Activated T-cell treated with anti-CD3 and anti-CD28 coated beads, Interleukin-2, amount 50 U/mL, for 24 hours (primary cell): ENCODE results near the gene PTOV1.

Experiments used
- DNase-seq: peaks from one replicate; pipeline ENCODE4 v3.0.0-alpha.2; 2020
- H3K27ac Mint-ChIP-seq: 2 replicates; pipeline ENCODE4 v1.8.0; 2020; ENCODE audit warnings: mild to moderate bottlenecking, mixed read lengths
- H3K27me3 Mint-ChIP-seq: 2 replicates; pipeline ENCODE4 v1.8.0; 2020; ENCODE audit warnings: mixed read lengths
- H3K36me3 Mint-ChIP-seq: 2 replicates; pipeline ENCODE4 v1.8.0; 2020; ENCODE audit warnings: low read depth, mixed read lengths
- H3K4me1 Mint-ChIP-seq: 2 replicates; pipeline ENCODE4 v1.8.0; 2020; ENCODE audit warnings: low read depth, mixed read lengths
- H3K4me3 Mint-ChIP-seq: 2 replicates; pipeline ENCODE4 v1.8.0; 2020; ENCODE audit warnings: mild to moderate bottlenecking, moderate library complexity, mixed read lengths
- H3K9me3 Mint-ChIP-seq: 2 replicates; pipeline ENCODE4 v1.8.0; 2020; ENCODE audit warnings: mixed read lengths

Gene PTOV1

DNA sequence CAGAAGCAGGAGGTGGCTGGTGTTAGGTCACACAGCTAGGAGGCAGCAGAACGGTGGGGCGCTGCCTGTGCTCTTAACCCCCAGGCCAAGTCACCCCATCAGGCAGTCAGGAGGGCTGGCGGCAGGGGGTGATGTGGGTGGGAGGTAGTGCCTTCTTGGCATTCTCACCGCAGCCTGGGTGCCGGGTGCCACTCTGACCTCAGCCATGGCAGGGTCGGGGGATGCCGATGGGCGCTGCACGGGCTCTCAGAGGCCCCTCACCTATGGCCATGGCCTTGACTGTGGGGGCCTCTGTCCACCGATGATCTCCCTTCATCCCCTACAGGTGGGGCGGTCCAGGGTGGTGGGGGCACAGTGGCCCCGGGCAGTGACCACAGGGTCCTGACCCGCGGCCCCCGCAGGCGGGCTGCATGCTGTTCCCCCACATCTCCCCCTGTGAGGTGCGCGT lies 5.6 kb downstream of the PTOV1 start:
- Mint-ChIP-seq H3K27me3 (no peaks in the 10 kb centered on the region), H3K27ac (peak overlapping the region; percentile 88), H3K9me3 (no peaks in the 10 kb centered on the region), H3K4me1 (peaks cover 21% of the 10 kb centered on the region), H3K36me3 (peaks cover 72% of the 10 kb centered on the region), H3K4me3 (no peak overlapping the region)
- DNase-seq, result no peak

DNA sequence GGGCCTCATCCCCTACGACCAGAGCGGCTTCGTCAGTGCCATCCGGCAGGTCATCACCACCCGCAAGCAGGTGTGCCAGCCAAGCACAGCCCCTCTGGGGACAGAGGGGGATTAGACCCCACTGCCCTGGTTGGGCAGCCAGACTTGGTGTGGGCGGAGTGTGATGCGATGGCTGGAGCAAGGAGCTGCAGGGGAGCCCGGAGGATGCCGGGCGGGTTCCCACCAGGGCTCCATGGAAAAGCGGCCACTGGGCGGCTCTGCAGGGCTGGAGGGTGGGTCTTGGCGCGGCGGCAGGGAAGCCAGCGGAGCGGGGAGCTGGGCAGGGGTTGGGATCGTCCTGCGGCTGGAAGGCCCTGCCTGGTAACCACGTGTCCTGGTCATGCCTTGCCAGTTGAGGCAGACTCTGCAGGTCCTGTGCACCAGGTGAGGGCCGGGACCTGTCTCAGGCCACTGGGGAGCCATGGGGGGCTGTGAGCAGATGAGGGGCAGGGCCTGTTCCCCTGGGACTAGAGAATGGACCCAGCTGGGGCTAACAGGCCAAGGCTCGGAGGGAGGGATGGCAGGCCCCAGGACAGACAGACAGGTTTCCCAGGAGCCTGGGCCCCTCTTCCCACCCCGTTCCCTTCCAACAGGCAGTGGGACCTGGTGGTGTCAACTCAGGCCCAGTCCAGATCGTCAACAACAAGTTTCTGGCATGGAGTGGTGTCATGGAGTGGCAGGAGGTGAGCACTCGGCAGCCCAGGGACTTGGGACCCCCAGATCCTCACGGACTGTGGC lies 6.3 kb downstream of the PTOV1 start:
- Mint-ChIP-seq H3K27me3 (no peaks in the 10 kb centered on the region), H3K27ac (peak overlapping the region; percentile 38), H3K4me1 (peaks cover 16% of the 10 kb centered on the region), H3K9me3 (no peaks in the 10 kb centered on the region), H3K36me3 (peaks cover 75% of the 10 kb centered on the region), H3K4me3 (no peak overlapping the region)
- DNase-seq, result no peak

DNA sequence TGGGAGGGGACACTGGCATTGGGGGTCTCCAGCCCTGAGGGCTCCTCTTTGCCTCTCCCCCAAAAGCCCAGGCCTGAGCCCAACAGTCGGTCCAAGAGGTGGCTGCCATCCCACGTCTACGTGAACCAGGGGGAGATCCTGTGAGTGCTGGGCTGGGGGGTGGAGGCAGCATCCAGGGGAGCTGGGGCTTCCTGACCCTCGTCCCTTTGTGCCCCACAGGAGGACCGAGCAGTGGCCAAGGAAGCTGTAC lies 6.8 kb downstream of the PTOV1 start:
- H3K4me1 Mint-ChIP-seq, result peaks cover 11% of the 10 kb centered on the region
- DNase-seq, result no peak
- H3K4me3 Mint-ChIP-seq, result no peak overlapping the region
- peaks cover 74% of the 10 kb centered on the region for H3K36me3 Mint-ChIP-seq
- H3K27ac Mint-ChIP-seq, result peak overlapping the region; percentile 38
- H3K27me3 Mint-ChIP-seq, result no peaks in the 10 kb centered on the region
- no peaks in the 10 kb centered on the region for H3K9me3 Mint-ChIP-seq

DNA sequence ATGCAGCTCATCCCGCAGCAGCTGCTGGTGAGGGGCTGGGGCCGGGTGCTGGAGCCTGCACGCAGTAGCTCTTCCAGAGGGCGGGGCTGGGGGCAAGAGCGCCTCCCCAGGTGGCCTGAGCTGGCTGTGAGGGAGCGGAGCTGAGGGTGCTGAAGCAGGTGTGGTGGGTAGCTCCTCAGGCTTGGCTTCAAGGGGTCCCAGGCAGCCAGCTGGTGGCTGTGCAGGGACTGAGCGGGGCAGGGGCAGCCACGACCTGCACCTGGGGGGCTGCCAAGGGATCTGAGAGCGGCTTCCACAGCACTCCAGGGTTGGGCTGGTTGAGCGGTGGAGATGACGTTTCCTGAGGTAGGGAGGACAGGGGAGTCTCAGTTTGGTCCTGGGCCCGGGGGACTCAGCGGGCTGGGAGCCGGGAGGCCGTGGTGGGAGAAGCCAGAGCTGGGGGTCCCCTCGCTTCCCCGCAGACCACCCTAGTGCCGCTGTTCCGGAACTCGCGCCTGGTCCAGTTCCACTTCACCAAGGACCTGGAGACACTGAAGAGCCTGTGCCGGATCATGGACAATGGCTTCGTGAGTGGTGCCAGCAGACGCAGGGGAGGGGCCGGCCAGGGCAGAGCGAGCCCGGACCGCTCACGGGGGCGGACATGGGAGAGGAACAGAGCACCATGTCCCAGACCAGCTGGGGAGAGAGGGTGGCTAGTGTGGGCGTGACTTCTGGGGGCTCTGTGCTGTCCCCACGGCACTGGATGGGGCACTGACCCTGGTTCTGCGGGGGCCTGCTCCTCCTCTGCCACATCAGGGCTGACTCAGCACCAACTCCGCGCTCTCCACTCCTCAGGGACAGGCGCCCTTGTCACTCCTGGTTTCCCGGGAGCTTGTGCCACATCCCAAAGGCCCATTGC lies 7.4 kb downstream of the PTOV1 start:
- Mint-ChIP-seq H3K4me3 (no peak overlapping the region), H3K36me3 (peaks cover 78% of the 10 kb centered on the region)

DNA sequence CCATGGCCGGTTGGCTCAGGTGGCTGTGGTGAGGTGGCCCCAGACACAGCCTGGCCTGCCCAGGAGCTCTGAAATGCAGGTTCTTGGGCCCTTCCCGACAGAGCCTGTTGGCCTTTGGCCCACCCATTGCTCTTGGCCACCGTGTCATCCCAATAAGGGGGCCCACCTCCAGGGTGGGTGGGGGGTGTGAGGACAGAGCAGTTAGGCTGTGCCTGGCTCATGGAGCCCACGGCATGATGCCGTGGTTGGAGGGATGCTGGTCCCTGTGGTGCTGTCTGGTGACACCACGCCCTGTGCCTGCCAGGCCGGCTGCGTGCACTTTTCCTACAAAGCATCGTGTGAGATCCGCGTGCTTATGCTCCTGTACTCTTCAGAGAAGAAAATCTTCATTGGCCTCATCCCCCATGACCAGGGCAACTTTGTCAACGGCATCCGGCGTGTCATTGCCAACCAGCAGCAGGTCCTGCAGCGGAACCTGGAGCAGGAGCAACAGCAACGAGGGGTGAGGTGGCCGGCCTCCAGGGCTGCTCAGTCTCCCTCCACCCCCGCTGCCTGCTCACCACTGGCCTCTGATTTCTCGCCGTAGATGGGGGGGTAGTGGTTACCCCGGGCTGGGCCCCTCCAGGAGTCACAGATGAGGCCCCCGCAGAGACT lies 8.8 kb downstream of the PTOV1 start:
- H3K9me3 Mint-ChIP-seq, result no peaks in the 10 kb centered on the region
- no peak overlapping the region for H3K4me3 Mint-ChIP-seq
- H3K27me3 Mint-ChIP-seq, result no peaks in the 10 kb centered on the region
- peaks cover 91% of the 10 kb centered on the region for H3K36me3 Mint-ChIP-seq
- H3K4me1 Mint-ChIP-seq, result peaks cover 15% of the 10 kb centered on the region
- H3K27ac Mint-ChIP-seq, result no peak overlapping the region
- DNase-seq, result no peak

More for the DNA sequence above, 7.4 kb downstream of the PTOV1 start:
- no peak for DNase-seq
- no peaks in the 10 kb centered on the region for H3K9me3 Mint-ChIP-seq
- peaks cover 9% of the 10 kb centered on the region for H3K4me1 Mint-ChIP-seq
- H3K27ac Mint-ChIP-seq, result peak overlapping the region; percentile 33
- no peaks in the 10 kb centered on the region for H3K27me3 Mint-ChIP-seq

DNA sequence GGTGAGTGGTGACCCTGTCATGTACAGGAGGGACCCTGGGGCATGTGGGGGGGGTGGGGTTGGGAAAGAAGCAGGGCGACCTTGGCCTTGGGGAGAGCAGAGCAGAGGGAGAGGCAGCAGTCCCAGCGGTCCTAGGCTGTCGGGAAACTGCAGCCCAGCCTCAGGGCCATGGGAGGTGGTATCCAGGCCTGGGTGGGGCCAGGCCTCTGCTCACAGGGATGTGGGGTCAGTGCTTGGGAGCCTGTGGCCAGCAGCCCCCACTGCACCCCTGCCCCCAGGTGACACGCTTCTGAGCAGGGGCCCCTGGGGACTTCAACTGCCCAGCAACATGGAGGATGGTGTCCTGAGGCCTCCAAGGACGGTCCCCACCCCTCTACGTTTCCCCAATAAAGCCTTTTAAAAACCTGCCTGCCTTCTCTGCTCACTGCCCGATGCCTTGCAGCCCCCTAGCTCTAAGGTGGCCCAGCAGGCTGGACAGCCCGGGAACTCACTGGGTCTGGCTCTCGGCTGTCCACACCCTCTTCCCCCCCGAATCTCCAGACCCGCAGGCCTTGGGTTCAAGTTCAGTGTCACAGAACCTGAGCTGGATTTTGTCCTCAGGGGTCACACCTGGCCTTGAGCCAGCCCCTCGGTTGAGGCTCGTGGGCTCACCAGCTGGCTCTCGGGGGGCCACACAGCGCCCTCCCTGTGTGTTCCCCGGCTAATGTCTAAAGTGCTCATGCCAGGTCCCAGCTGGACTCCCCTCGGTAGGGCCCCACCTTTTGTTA lies 9.6 kb downstream of the PTOV1 start:
- no peak for DNase-seq
- no peaks in the 10 kb centered on the region for H3K27me3 Mint-ChIP-seq
- H3K9me3 Mint-ChIP-seq, result no peaks in the 10 kb centered on the region
- H3K4me1 Mint-ChIP-seq, result peaks cover 21% of the 10 kb centered on the region
- peaks cover 91% of the 10 kb centered on the region for H3K36me3 Mint-ChIP-seq
- H3K4me3 Mint-ChIP-seq, result no peak overlapping the region
- H3K27ac Mint-ChIP-seq, result no peak overlapping the region

DNA sequence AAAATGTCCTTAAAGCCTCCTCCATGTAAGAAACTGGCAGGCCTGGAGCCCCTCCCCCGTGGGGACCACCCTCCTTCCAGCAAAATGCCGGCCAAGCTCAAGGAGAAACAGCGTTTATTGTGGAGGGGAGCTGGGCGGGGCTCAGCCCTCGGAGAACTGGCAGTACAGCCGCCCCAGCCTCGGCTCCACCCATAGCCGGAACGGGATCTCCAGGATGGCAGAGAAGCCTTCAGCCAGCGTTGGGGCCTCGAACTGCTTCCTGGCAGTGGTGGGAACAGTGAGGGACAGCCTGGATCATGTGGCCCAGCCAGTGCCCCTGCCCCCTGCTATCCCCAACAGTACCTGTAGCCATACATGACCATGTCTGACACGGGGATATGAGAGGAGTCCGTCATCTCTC lies 10.1 kb downstream of the PTOV1 start:
- H3K27ac Mint-ChIP-seq, result no peak overlapping the region
- no peak for DNase-seq
- H3K36me3 Mint-ChIP-seq, result peaks cover 91% of the 10 kb centered on the region
- no peaks in the 10 kb centered on the region for H3K9me3 Mint-ChIP-seq
- H3K4me1 Mint-ChIP-seq, result peaks cover 27% of the 10 kb centered on the region
- no peak overlapping the region for H3K4me3 Mint-ChIP-seq
- no peaks in the 10 kb centered on the region for H3K27me3 Mint-ChIP-seq

DNA sequence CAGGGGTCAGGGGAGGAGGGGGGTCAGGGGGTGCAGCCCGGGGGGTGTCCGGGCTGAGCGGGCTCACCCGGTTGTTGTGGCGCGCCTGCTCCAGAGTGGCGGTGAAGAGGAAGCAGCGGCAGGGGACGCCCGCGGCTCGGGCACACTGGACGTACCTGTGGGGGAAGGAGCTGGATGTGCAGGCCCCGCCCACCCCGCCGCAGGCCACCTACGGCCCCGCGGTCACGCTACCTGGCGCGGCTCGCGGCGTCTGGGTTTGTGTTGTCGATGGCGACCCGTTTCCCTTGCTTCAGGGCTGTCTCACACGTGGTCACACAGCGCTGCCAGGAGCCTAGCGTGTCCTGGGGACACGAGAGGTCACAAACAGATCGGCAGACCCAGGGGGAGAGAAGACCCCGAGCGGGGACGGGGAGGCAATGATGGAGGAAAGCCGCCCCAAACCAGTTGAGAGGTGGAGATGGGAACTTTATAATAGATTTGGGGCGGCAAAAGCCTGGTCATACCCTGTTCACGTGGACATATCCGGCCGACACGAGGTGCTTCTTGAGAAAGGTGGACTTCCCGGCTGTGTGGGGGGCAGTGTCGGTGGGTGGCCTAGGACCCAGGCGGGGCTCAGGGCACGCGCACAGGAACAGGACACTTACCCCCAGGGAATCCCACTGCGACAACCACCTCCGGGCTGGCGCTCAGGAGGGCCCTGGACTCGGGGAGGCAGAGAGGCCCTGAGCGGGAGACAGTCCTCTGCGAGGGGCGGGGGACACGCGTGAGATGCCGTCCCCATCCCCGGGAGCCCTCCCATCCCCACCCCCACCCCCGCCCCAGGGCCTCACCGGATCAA lies 10.8 kb downstream of the PTOV1 start:
- peaks cover 92% of the 10 kb centered on the region for H3K36me3 Mint-ChIP-seq
- no peak overlapping the region for H3K4me3 Mint-ChIP-seq
- no peak overlapping the region for H3K27ac Mint-ChIP-seq
- peaks cover 34% of the 10 kb centered on the region for H3K4me1 Mint-ChIP-seq
- H3K27me3 Mint-ChIP-seq, result no peaks in the 10 kb centered on the region
- DNase-seq, result no peak
- no peaks in the 10 kb centered on the region for H3K9me3 Mint-ChIP-seq

DNA sequence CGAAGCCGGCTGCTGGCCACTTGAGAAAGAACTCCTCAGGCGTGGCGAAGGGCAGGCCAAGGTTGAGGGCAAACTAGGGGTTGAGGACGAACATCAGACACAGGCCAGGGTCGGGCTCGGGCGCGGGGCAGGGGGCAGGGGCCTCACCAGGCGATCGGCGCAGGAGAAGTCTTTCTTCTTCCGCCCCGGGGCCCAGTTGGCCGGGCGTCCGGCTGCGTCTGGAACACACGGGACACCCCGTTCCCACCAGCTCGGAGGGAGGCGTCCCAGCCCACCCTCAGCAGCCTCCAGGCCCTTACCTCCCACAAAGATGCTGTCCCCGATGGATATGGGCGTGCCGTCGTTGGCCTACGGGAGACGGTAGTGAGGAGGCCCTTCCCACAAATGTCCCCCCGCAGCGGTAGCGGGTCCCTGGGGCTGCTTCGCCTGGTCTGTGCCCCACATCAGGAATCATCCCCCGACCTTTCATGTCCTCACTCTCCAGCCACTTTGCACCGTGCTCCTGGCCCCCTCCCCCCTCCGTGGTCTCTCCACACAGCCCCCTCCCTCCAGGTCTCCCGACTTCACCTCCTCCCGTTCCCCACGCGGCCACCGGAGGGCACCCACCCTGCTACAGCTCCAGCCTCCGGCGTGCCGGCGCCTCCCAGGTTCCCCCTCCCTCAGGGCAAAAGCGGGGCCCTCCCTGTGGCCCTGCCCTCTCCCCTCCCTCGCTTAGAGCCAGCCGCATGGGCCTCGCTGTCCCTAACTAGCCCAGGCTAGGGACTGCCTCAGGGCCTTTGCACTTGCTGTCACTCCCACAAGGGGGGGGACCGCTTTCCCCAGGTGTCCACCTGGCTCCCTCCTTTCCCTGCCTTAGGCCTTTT lies 11.7 kb downstream of the PTOV1 start:
- H3K27me3 Mint-ChIP-seq, result no peaks in the 10 kb centered on the region
- DNase-seq, result no peak
- peaks cover 36% of the 10 kb centered on the region for H3K4me1 Mint-ChIP-seq
- H3K27ac Mint-ChIP-seq, result peak overlapping the region; percentile 72
- no peaks in the 10 kb centered on the region for H3K9me3 Mint-ChIP-seq
- H3K36me3 Mint-ChIP-seq, result peaks cover 89% of the 10 kb centered on the region
- H3K4me3 Mint-ChIP-seq, result no peak overlapping the region

DNA sequence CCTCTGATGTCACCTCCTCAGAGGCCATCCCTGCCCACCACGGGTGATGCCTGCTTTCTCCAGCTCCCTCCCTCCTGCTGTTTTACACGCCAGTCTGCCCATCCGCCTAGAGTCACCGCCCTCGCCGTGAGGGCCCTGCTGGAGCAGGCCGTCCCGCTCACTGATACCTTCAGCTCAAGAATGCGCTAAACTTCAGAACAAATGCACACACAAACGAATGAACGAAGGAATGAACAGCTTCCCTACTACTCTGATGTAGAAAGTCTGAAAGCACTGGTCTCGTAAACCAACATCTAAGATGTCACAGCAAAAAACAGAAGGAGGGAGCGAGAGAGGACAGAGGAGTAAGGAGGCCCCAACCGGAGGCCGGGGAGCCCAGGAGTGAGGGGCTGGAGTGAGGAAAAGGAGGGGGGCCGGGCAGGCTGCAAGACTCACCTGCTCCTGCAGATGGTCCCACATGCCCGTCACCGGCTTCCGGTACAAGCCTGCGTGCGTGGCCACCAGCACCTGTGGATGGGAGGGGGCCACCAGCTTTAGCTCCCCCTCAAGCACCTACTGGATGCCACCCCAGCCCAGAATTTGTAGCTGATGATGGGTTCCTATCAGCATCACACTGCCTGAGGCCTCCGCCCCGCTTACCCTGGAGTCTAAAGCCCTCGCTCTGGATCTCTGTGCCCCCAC lies 12.4 kb downstream of the PTOV1 start:
- DNase-seq, result no peak
- H3K4me3 Mint-ChIP-seq, result no peak overlapping the region
- H3K27ac Mint-ChIP-seq, result peak overlapping the region; percentile 72
- H3K27me3 Mint-ChIP-seq, result no peaks in the 10 kb centered on the region
- H3K4me1 Mint-ChIP-seq, result peaks cover 36% of the 10 kb centered on the region
- peaks cover 82% of the 10 kb centered on the region for H3K36me3 Mint-ChIP-seq
- no peaks in the 10 kb centered on the region for H3K9me3 Mint-ChIP-seq

DNA sequence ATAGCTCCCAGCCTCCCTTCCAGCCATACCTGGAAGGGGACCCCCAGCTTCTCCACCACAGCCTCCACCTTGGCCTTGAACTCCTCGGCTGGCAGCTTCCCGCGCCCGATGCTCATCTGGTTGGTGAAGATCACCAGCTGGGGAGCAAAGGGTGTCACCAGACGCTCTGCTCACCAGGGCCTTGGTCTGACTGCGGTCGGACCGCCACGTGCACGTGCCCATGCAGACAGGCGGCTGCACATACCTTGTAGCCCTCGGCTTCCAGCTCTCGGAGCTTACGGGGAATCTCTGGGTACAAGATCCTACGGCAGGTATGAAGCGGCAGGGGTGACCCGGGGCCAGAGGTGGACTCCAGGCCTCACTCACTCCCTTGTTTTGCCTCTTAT lies 13.0 kb downstream of the PTOV1 start:
- Mint-ChIP-seq H3K27ac (peak overlapping the region; percentile 31), H3K36me3 (peaks cover 77% of the 10 kb centered on the region), H3K27me3 (no peaks in the 10 kb centered on the region), H3K4me1 (peaks cover 36% of the 10 kb centered on the region), H3K9me3 (no peaks in the 10 kb centered on the region), H3K4me3 (no peak overlapping the region)
- no peak for DNase-seq

DNA sequence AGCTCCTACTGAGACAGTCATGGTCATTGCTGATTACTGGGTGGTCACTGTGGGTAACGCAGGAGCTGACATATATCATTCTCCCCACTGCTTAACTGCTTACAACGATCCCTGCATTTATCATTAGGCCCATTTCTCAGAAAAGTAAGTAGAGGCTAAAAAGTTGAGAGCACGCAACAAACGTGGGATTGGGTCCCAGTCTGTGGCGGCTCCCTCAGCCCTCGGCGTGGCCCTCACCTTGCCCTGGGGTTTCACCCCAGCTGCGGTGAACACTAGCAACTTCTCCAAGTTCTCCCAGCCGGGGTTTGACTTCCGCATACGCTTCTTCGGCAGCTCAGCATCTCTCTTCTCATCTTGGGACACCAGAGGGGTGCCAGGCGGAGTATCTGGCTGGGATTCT lies 13.9 kb downstream of the PTOV1 start:
- no peaks in the 10 kb centered on the region for H3K9me3 Mint-ChIP-seq
- H3K4me1 Mint-ChIP-seq, result peaks cover 36% of the 10 kb centered on the region
- peak overlapping the region; percentile 97 for H3K4me3 Mint-ChIP-seq
- no peaks in the 10 kb centered on the region for H3K27me3 Mint-ChIP-seq
- no peak overlapping the region for H3K27ac Mint-ChIP-seq
- no peak for DNase-seq
- peaks cover 67% of the 10 kb centered on the region for H3K36me3 Mint-ChIP-seq
